Endodermal cell (in vitro differentiated cells): ENCODE measurements around the gene KIF3B. TPM values are rescaled to one million over a fixed set of nuclear protein-coding genes. Genes with fewer than 3 reads are reported as not detected.

Source experiments
- DNase-seq: peaks from one replicate; pipeline ENCODE4 v3.0.0-alpha.2; 2017
- H3K27ac ChIP-seq: 2 replicates; pipeline ENCODE4 v1.5.1; 2013; ENCODE audit warnings: mild to moderate bottlenecking, low read depth, low read length, moderate library complexity
- H3K27me3 ChIP-seq: 2 replicates; pipeline ENCODE4 v1.6.1; 2013; ENCODE audit warnings: mild to moderate bottlenecking, low read length, moderate library complexity; ENCODE audit not compliant: insufficient read depth, control insufficient read depth, poor library complexity, severe bottlenecking
- H3K36me3 ChIP-seq: 2 replicates; pipeline ENCODE4 v1.7.0; 2013; ENCODE audit warnings: mild to moderate bottlenecking, low read length, moderate library complexity; ENCODE audit not compliant: control insufficient read depth, insufficient read depth
- H3K4me1 ChIP-seq: one replicate; pipeline ENCODE4 v1.7.0; 2013; ENCODE audit warnings: low read length; ENCODE audit not compliant: control insufficient read depth, insufficient read depth
- H3K4me3 ChIP-seq: 2 replicates; pipeline ENCODE4 v1.5.1; 2013; ENCODE audit warnings: mild to moderate bottlenecking, low read length, moderate library complexity
- H3K9ac ChIP-seq: 2 replicates; pipeline ENCODE4 v1.6.1; 2013; ENCODE audit warnings: mild to moderate bottlenecking, low read length, moderate library complexity; ENCODE audit not compliant: poor library complexity, severe bottlenecking; ENCODE audit errors: extremely low read depth
- H3K9me3 ChIP-seq: 2 replicates; pipeline ENCODE4 v1.6.1; 2013; ENCODE audit warnings: mild to moderate bottlenecking, low read length, moderate library complexity; ENCODE audit not compliant: control insufficient read depth
- H3K27ac Mint-ChIP-seq: 2 replicates; pipeline ENCODE4 v1.8.0; 2020; ENCODE audit warnings: mixed read lengths
- H3K27me3 Mint-ChIP-seq: 2 replicates; pipeline ENCODE4 v1.8.0; 2021; ENCODE audit warnings: mild to moderate bottlenecking, mixed read lengths; ENCODE audit not compliant: insufficient read depth
- H3K36me3 Mint-ChIP-seq: 2 replicates; pipeline ENCODE4 v1.8.0; 2020; ENCODE audit warnings: low read depth, mixed read lengths
- H3K4me1 Mint-ChIP-seq: 2 replicates; pipeline ENCODE4 v1.8.0; 2020; ENCODE audit warnings: mixed read lengths
- H3K4me3 Mint-ChIP-seq: 2 replicates; pipeline ENCODE4 v1.8.0; 2020; ENCODE audit warnings: mild to moderate bottlenecking, moderate library complexity, mixed read lengths
- H3K9me3 Mint-ChIP-seq: 2 replicates; pipeline ENCODE4 v1.8.0; 2020; ENCODE audit warnings: mild to moderate bottlenecking, mixed read lengths
- CTCF ChIP-seq: fragments of 200-600 bp; sonication (generic); conservative IDR thresholded peaks from 2 replicates; pipeline ENCODE4 v1.5.0; 2021; ENCODE audit warnings: antibody characterized with exemption, mild to moderate bottlenecking
- WGBS, 2 experiments: methylation state at CpG; one replicate each; pipeline versions ENCODE4 v1.1.5 to v1.1.7; 2013; ENCODE audit warnings: missing lambda C conversion rate in 2 of 2, mixed read lengths in 1 of 2; ENCODE audit not compliant: insufficient coverage in 1 of 2, insufficient read length in 1 of 2; 5-methylcytosine and 5-hydroxymethylcytosine counted together
- total RNA-seq, 2 donors: library from RNA; stranded (reverse); fragmentation: NEBNext Ultra II Directional in 1 of 2; extraction: Animal tissue kit (Norgen Biotek cat#: 25700) in 1 of 2; gene quantifications; 2 replicates in 1 of 2; 3 replicates in 1 of 2; pipeline ENCODE4 v1.2.1, GENCODE V29; 2021

The KIF3B gene
- total RNA-seq, 2 donors from 2014 or later, result 31.4 to 41.1 TPM

GRCh38 chr20:32326504-32326845, 49.0 kb downstream of the KIF3B start:
- Mint-ChIP-seq H3K27ac (peak overlapping the region; percentile 80), H3K27me3 (no peaks in the 10 kb centered on the region), H3K36me3 (peaks cover 31% of the 10 kb centered on the region), H3K4me3 (no peak overlapping the region), H3K9me3 (no peaks in the 10 kb centered on the region), H3K4me1 (peaks cover 19% of the 10 kb centered on the region)
- Histone ChIP-seq H3K27me3 (no peaks in the 10 kb centered on the region), H3K9me3 (no peaks in the 10 kb centered on the region), H3K36me3 (peaks cover 18% of the 10 kb centered on the region), H3K4me1 (peaks cover 4% of the 10 kb centered on the region), H3K4me3 (peak overlapping the region; percentile 4), H3K27ac (no peak overlapping the region), H3K9ac (peak overlapping the region; percentile 50)
- no peak for TF ChIP-seq CTCF
- DNase-seq, result no peak
- 44 to 90% methylated on average over 1 of the region's 1 CpG for WGBS, 2 experiments

GRCh38 chr20:32327087-32327681, 49.7 kb downstream of the KIF3B start:
- Histone ChIP-seq H3K4me3 (peak overlapping the region; percentile 4), H3K27ac (no peak overlapping the region), H3K36me3 (peaks cover 26% of the 10 kb centered on the region), H3K4me1 (peaks cover 4% of the 10 kb centered on the region), H3K9ac (no peak overlapping the region), H3K27me3 (no peaks in the 10 kb centered on the region), H3K9me3 (no peaks in the 10 kb centered on the region)
- peaks cover 19% of the 10 kb centered on the region for H3K4me1 Mint-ChIP-seq
- peak overlapping the region; percentile 11 for H3K27ac Mint-ChIP-seq
- 93 to 97% methylated on average over 4 to 9 of the region's 9 CpGs for WGBS, 2 experiments
- no peak overlapping the region for H3K4me3 Mint-ChIP-seq
- H3K27me3 Mint-ChIP-seq, result no peaks in the 10 kb centered on the region
- TF ChIP-seq CTCF, result no peak
- DNase-seq, result no peak
- peaks cover 35% of the 10 kb centered on the region for H3K36me3 Mint-ChIP-seq
- no peaks in the 10 kb centered on the region for H3K9me3 Mint-ChIP-seq

- no peaks in the 10 kb centered on the region for H3K27me3 Mint-ChIP-seq
- Histone ChIP-seq H3K4me3 (no peak overlapping the region), H3K9ac (no peak overlapping the region), H3K27ac (no peak overlapping the region), H3K9me3 (no peaks in the 10 kb centered on the region), H3K27me3 (no peaks in the 10 kb centered on the region), H3K36me3 (peaks cover 50% of the 10 kb centered on the region), H3K4me1 (peaks cover 4% of the 10 kb centered on the region)
- no peak overlapping the region for H3K27ac Mint-ChIP-seq
- 87 to 91% methylated on average over 6 of the region's 7 CpGs for WGBS, 2 experiments
- no peak overlapping the region for H3K4me3 Mint-ChIP-seq
- DNase-seq, result no peak
- peaks cover 19% of the 10 kb centered on the region for H3K4me1 Mint-ChIP-seq
- no peak for TF ChIP-seq CTCF
- no peaks in the 10 kb centered on the region for H3K9me3 Mint-ChIP-seq
- peaks cover 60% of the 10 kb centered on the region for H3K36me3 Mint-ChIP-seq
These were observed 52.5 kb downstream of the KIF3B start for GRCh38 chr20:32329817-32330554.
